ENCODE data around the gene NUP210.
"Not testable (repeated sequence)": the region's sequence is repeated elsewhere in the genome, so short reads cannot be mapped to it uniquely, and the experiment has no call there.

The NUP210 gene

GRCh38 chr3:13420045-13420830, at the start of gene NUP210:
Gene NUP210, minus strand, starts transcription at chr3:13420322. Its CDS starts 96 bp downstream, at chr3:13420226.
- peak; percentile 89 for DNase-seq

GRCh38 chr3:13466781-13467180, 46.7 kb upstream of the NUP210 start:
- DNase-seq = no peak

- no peak for DNase-seq
Measured at GRCh38 chr3:13465236-13465873, 45.2 kb upstream of the NUP210 start.

- DNase-seq = no peak
Measured at GRCh38 chr3:13463618-13464400, 43.7 kb upstream of the NUP210 start.

GRCh38 chr3:13462822-13463221, 42.7 kb upstream of the NUP210 start:
- DNase-seq = no peak

- DNase-seq = no peak
Measured at GRCh38 chr3:13462125-13462629, 42.1 kb upstream of the NUP210 start.

GRCh38 chr3:13461169-13462124, 41.3 kb upstream of the NUP210 start:
- peak; percentile 85 for DNase-seq

GRCh38 chr3:13460341-13460736, 40.2 kb upstream of the NUP210 start:
- no peak for DNase-seq

- no peak for DNase-seq
Measured at GRCh38 chr3:13459605-13460340, 39.7 kb upstream of the NUP210 start.

GRCh38 chr3:13457593-13457992, 37.5 kb upstream of the NUP210 start:
- no peak for DNase-seq

- DNase-seq = no peak
Measured at GRCh38 chr3:13455644-13456043, 35.5 kb upstream of the NUP210 start.

- DNase-seq = peak; percentile 47
Measured at GRCh38 chr3:13452490-13453335, 32.6 kb upstream of the NUP210 start.

- DNase-seq = peak; percentile 52
Measured at GRCh38 chr3:13451301-13451673, 31.2 kb upstream of the NUP210 start.

- DNase-seq = not testable (repeated sequence)
Measured at GRCh38 chr3:13442882-13443281, 22.8 kb upstream of the NUP210 start.

- no peak for DNase-seq
Measured at GRCh38 chr3:13440204-13440817, 20.2 kb upstream of the NUP210 start.

GRCh38 chr3:13436213-13436612, 16.1 kb upstream of the NUP210 start:
- not testable (repeated sequence) for DNase-seq

GRCh38 chr3:13433912-13434311, 13.8 kb upstream of the NUP210 start:
- no peak for DNase-seq

- DNase-seq = no peak
Measured at GRCh38 chr3:13432093-13432492, 12.0 kb upstream of the NUP210 start.

- DNase-seq = not testable (repeated sequence)
Measured at GRCh38 chr3:13430411-13430875, 10.3 kb upstream of the NUP210 start.

Measured in stimulated activated CD4-positive, alpha-beta T cell treated with anti-CD3 and anti-CD28 coated beads, Interleukin-15, amount 100 ng/mL, for 24 hours (primary cell).